Neutrophil (primary cell): Measurements from ENCODE around the gene ZMYND10.

Experiments used
- H3K27ac ChIP-seq: fragments of 200-600 bp; sonication (generic); 2 replicates; pipeline ENCODE4 v1.5.1; 2016; ENCODE audit warnings: mild to moderate bottlenecking, moderate library complexity
- H3K27me3 ChIP-seq: fragments of 200-600 bp; sonication (generic); 2 replicates; pipeline ENCODE4 v1.6.0; 2016; ENCODE audit warnings: mild to moderate bottlenecking
- H3K36me3 ChIP-seq: fragments of 200-600 bp; sonication (generic); 2 replicates; pipeline ENCODE4 v1.5.1; 2017
- H3K4me1 ChIP-seq, 2 experiments: fragments of 200-600 bp in 1 of 2; sonication (generic) in 1 of 2; 1 replicate in 1 of 2; 2 replicates in 1 of 2; pipeline versions ENCODE4 v1.5.1 to v1.6.1; 2013 to 2016; ENCODE audit warnings: low read depth in 1 of 2, low read length in 1 of 2, mild to moderate bottlenecking in 1 of 2, moderate library complexity in 1 of 2; ENCODE audit not compliant: control insufficient read depth in 1 of 2, insufficient read depth in 1 of 2
- H3K4me3 ChIP-seq, 2 experiments: fragments of 200-600 bp in 1 of 2; sonication (generic) in 1 of 2; 1 replicate in 1 of 2; 2 replicates in 1 of 2; pipeline ENCODE4 v1.5.1; 2013 to 2016; ENCODE audit warnings: low read depth in 1 of 2, low read length in 1 of 2, mild to moderate bottlenecking in 1 of 2, moderate library complexity in 1 of 2
- H3K9me3 ChIP-seq: fragments of 200-600 bp; sonication (generic); 2 replicates; pipeline ENCODE4 v1.5.1; 2016
- CTCF ChIP-seq: fragments of 200-600 bp; sonication (generic); IDR thresholded peaks from 2 replicates; pipeline ENCODE4 v1.5.1; 2016; ENCODE audit warnings: antibody characterized with exemption

The ZMYND10 gene

GRCh38 chr3:50341996-50342650 lies 3.4 kb downstream of the ZMYND10 start:
- Histone ChIP-seq H3K27me3 (no peaks in the 10 kb centered on the region), H3K9me3 (no peaks in the 10 kb centered on the region), H3K4me3 (peak overlapping the region; percentile 91 to 93), H3K27ac (peak overlapping the region; percentile 100), H3K4me1 (peaks cover 71 to 79% of the 10 kb centered on the region in 2 experiments), H3K36me3 (no peaks in the 10 kb centered on the region)
- no peak for TF ChIP-seq CTCF

GRCh38 chr3:50341537-50341936 lies 4.0 kb downstream of the ZMYND10 start:
- H3K4me3 ChIP-seq: peak overlapping the region; percentile 91 to 93
- peaks cover 77 to 85% of the 10 kb centered on the region in 2 experiments for H3K4me1 ChIP-seq
- H3K36me3 ChIP-seq: no peaks in the 10 kb centered on the region

GRCh38 chr3:50340448-50341329 lies 4.8 kb downstream of the ZMYND10 start, which contains the start of gene RASSF1:
TSS of gene RASSF1 (minus strand) at chr3:50340836. CDS start at chr3:50340805, 31 bp downstream.
- Histone ChIP-seq H3K27ac (peak within 1 kb of the TSS; percentile 100), H3K4me3 (peak within 1 kb of the TSS; percentile 91 to 93), H3K9me3 (no peaks in the 10 kb centered on the region), H3K36me3 (no peaks in the 10 kb centered on the region), H3K27me3 (no peaks in the 10 kb centered on the region), H3K4me1 (peaks cover 82 to 83% of the 10 kb centered on the region in 2 experiments)
- no peak for TF ChIP-seq CTCF

More at GRCh38 chr3:50341537-50341936, 4.0 kb downstream of the ZMYND10 start:
- TF ChIP-seq CTCF: no peak
- Histone ChIP-seq H3K27me3 (no peaks in the 10 kb centered on the region), H3K27ac (peak overlapping the region; percentile 100), H3K9me3 (no peaks in the 10 kb centered on the region)

- Histone ChIP-seq H3K27ac (peak overlapping the region; percentile 100), H3K36me3 (no peaks in the 10 kb centered on the region), H3K9me3 (no peaks in the 10 kb centered on the region), H3K27me3 (no peaks in the 10 kb centered on the region), H3K4me3 (peak overlapping the region; percentile 91 to 93), H3K4me1 (peaks cover 77% of the 10 kb centered on the region in 2 experiments)
- TF ChIP-seq CTCF: no peak
Measured at GRCh38 chr3:50340147-50340447, 5.4 kb downstream of the ZMYND10 start.

- H3K9me3 ChIP-seq: no peaks in the 10 kb centered on the region
- peak overlapping the region; percentile 91 to 93 for H3K4me3 ChIP-seq
- peak overlapping the region; percentile 100 for H3K27ac ChIP-seq
- H3K36me3 ChIP-seq: no peaks in the 10 kb centered on the region
- TF ChIP-seq CTCF: no peak
- peaks cover 72% of the 10 kb centered on the region in 2 experiments for H3K4me1 ChIP-seq
- no peaks in the 10 kb centered on the region for H3K27me3 ChIP-seq
Measured at GRCh38 chr3:50339485-50340146, 5.9 kb downstream of the ZMYND10 start.
